K562 (cell line): Measurements from ENCODE around the gene COPS4. TPM values are rescaled to one million over a fixed set of nuclear protein-coding genes. Genes with fewer than 3 reads are reported as not detected.

Experiments
- EP300 ChIP-seq: IDR thresholded peaks from 2 replicates; pipeline ENCODE4 v1.6.1; 2012; ENCODE audit warnings: low read length, improper control_type of control experiment
- ETS1 ChIP-seq: conservative IDR thresholded peaks from 2 replicates; pipeline ENCODE4 v1.6.1; 2011; ENCODE audit warnings: low read depth, mild to moderate bottlenecking, low read length; ENCODE audit not compliant: control insufficient read depth
- EWSR1 ChIP-seq: fragments of 450-650 bp; IDR thresholded peaks from 2 replicates; pipeline ENCODE4 v1.6.1; 2018; ENCODE audit warnings: borderline replicate concordance, mild to moderate bottlenecking, low read depth, moderate library complexity; ENCODE audit not compliant: partially characterized antibody
- FOXK1 ChIP-seq: sonication (generic); formaldehyde crosslinking; IDR thresholded peaks from 2 replicates; pipeline ENCODE4 v1.8.0; 2022; ENCODE audit warnings: missing genetic modification reagents, mild to moderate bottlenecking, borderline replicate concordance
- HSF4 ChIP-seq: fragments of 250-450 bp; sonication (Bioruptor Pico); IDR thresholded peaks from 2 replicates; pipeline ENCODE4 v2.1.2; 2022; ENCODE audit warnings: mild to moderate bottlenecking, moderate library complexity, borderline replicate concordance
- KDM1A ChIP-seq, 2 experiments: fragments of 450-650 bp; IDR thresholded peaks; 2 replicates each; pipeline ENCODE4 v1.6.1; 2016; ENCODE audit warnings: mild to moderate bottlenecking in 2 of 2
- KLF10 ChIP-seq: fragments of 250-450 bp; sonication (Bioruptor Pico); IDR thresholded peaks from 2 replicates; pipeline ENCODE4 v1.6.1; 2021; ENCODE audit warnings: matching md5 sums
- NCOA4 ChIP-seq: fragments of 450-650 bp; IDR thresholded peaks from 2 replicates; pipeline ENCODE4 v1.6.1; 2018; ENCODE audit warnings: mild to moderate bottlenecking; ENCODE audit not compliant: partially characterized antibody
- NR2C2 ChIP-seq, 2 experiments: fragments of 200-800 bp in 1 of 2; sonication (Bioruptor generic) in 1 of 2; sonication (generic) in 1 of 2; formaldehyde crosslinking in 1 of 2; IDR thresholded peaks; 2 replicates each; pipeline versions ENCODE4 v1.6.1 to v1.8.0; 2016 to 2022; ENCODE audit warnings: mild to moderate bottlenecking in 1 of 2, missing compliant biosample characterization in 1 of 2, missing genetic modification characterization in 1 of 2, missing genetic modification reagents in 1 of 2
- PML ChIP-seq: IDR thresholded peaks from 2 replicates; pipeline ENCODE4 v1.6.1; 2012; ENCODE audit warnings: low read length, inconsistent platforms
- PRPF4 ChIP-seq: fragments of 200-400 bp; formaldehyde crosslinking; IDR thresholded peaks from one replicate; pipeline ENCODE4 v1.6.1; 2017; ENCODE audit warnings: low read length, low read depth, mild to moderate bottlenecking; ENCODE audit not compliant: insufficient read depth, poor library complexity, severe bottlenecking
- RNF2 ChIP-seq: sonication (generic); IDR thresholded peaks from 2 replicates; pipeline ENCODE4 v1.6.1; 2016
- TAL1 ChIP-seq: fragments of 450-650 bp; IDR thresholded peaks from 2 replicates; pipeline ENCODE4 v1.6.1; 2016; ENCODE audit warnings: mild to moderate bottlenecking
- ZBTB9 ChIP-seq: fragments of 450-650 bp; formaldehyde crosslinking; IDR thresholded peaks from 2 replicates; pipeline ENCODE4 v1.4.0; 2020; ENCODE audit warnings: mild to moderate bottlenecking, moderate library complexity
- ZFP91 ChIP-seq: sonication (generic); formaldehyde crosslinking; IDR thresholded peaks from 2 replicates; pipeline ENCODE4 v1.8.0; 2022; ENCODE audit warnings: mild to moderate bottlenecking, missing genetic modification reagents
- ZNF282 ChIP-seq: sonication (generic); formaldehyde crosslinking; IDR thresholded peaks from 2 replicates; pipeline ENCODE4 v1.8.1; 2023; ENCODE audit warnings: missing genetic modification reagents
- ZNF639 ChIP-seq, 2 experiments: fragments of 200-800 bp in 1 of 2; sonication (Bioruptor generic) in 1 of 2; sonication (generic) in 1 of 2; formaldehyde crosslinking in 1 of 2; IDR thresholded peaks in 1 of 2; conservative IDR thresholded peaks in 1 of 2; 2 replicates each; pipeline versions ENCODE4 v1.5.0 to v1.6.1; 2016 to 2020; ENCODE audit warnings: missing compliant biosample characterization in 1 of 2, missing genetic modification characterization in 1 of 2, missing genetic modification reagents in 1 of 2
- polyA plus RNA-seq, 8 experiments: library from polyadenylated mRNA; depleted of rRNA in 4 of 8; stranded (reverse) in 5 of 8; unstranded in 3 of 8; fragments of >200 nt; fragmentation: Nextera tagmentation in 2 of 8; fragmentation: Illumina TruSeq in 1 of 8; extraction: Ambion mirVana in 2 of 8; extraction: Trizol in 1 of 8; gene quantifications; 2 replicates each; pipeline versions ENCODE4 v1.2.1 to v1.2.3, GENCODE V29; 2011 to 2014; ENCODE audit warnings: inconsistent platforms in 1 of 8, missing spikeins in 1 of 8
- total RNA-seq, 7 experiments: library from RNA; depleted of rRNA in 6 of 7; stranded (reverse); fragments of >200 nt in 6 of 7; fragmentation: Illumina TruSeq in 2 of 7; extraction: Trizol in 2 of 7; gene quantifications; 2 replicates each; pipeline versions ENCODE4 v1.2.1 to v1.2.3, GENCODE V29; 2011 to 2021; ENCODE audit warnings: low replicate concordance in 1 of 7
- TF ChIP-seq, protein P1 (sequence below): fragments of 250-450 bp; sonication (Bioruptor Pico); IDR thresholded peaks from 2 replicates; pipeline ENCODE4 v1.9.0; 2021; ENCODE audit warnings: mild to moderate bottlenecking
- TF ChIP-seq, protein P2 (sequence below): fragments of 450-650 bp; IDR thresholded peaks from 2 replicates; pipeline ENCODE4 v1.6.1; 2017; ENCODE audit warnings: antibody characterized with exemption

COPS4 gene
- total and polyA plus RNA-seq, 9 of the 15 experiments (the other 6 are each of a cell fraction or from before 2014, with no cell fraction given): 44.7 to 180 (median 70.9) TPM

GRCh38 chr4:83019794-83020494 lies 15.0 kb upstream of the COPS4 start (continued):
- TF ChIP-seq ZNF639 (CRISPR knock-in tag; conservative IDR thresholded peaks at IDR 0.05 in 1 of 2, IDR thresholded peaks at IDR 0.05 in 1 of 2) (no peak), NCOA4 (no peak), ZNF282 (CRISPR knock-in tag) (no peak), RNF2 (no peak), ETS1 (no peak), HSF4 (CRISPR knock-in tag) (no peak), KLF10 (no peak), PML (peak; percentile 75; the same call in 1 of the 2 replicates), TAL1 (peak; percentile 81), NR2C2 (CRISPR knock-in tag; IDR thresholded peaks at IDR 0.05) (no peak), NR2C2 (tag; IDR thresholded peaks at IDR 0.05) (no peak), EP300 (peak; percentile 56; the same call in 1 of the 2 replicates), KDM1A (IDR thresholded peaks at IDR 0.05) (peak; percentile 12 to 33; a peak in 1 of 4 replicates), FOXK1 (CRISPR knock-in tag) (no peak), ZBTB9 (no peak), PRPF4 (no peak), ZFP91 (CRISPR knock-in tag) (no peak), EWSR1 (no peak)
- TF ChIP-seq, protein P1, sequence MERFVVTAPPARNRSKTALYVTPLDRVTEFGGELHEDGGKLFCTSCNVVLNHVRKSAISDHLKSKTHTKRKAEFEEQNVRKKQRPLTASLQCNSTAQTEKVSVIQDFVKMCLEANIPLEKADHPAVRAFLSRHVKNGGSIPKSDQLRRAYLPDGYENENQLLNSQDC (CRISPR knock-in tag): no peak
- TF ChIP-seq, protein P2, sequence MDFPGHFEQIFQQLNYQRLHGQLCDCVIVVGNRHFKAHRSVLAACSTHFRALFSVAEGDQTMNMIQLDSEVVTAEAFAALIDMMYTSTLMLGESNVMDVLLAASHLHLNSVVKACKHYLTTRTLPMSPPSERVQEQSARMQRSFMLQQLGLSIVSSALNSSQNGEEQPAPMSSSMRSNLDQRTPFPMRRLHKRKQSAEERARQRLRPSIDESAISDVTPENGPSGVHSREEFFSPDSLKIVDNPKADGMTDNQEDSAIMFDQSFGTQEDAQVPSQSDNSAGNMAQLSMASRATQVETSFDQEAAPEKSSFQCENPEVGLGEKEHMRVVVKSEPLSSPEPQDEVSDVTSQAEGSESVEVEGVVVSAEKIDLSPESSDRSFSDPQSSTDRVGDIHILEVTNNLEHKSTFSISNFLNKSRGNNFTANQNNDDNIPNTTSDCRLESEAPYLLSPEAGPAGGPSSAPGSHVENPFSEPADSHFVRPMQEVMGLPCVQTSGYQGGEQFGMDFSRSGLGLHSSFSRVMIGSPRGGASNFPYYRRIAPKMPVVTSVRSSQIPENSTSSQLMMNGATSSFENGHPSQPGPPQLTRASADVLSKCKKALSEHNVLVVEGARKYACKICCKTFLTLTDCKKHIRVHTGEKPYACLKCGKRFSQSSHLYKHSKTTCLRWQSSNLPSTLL: no peak
